ENCODE measurements around the gene NDNF. TPM values are rescaled to one million over a fixed set of nuclear protein-coding genes. Genes with fewer than 3 reads are reported as not detected.

NDNF gene
- polyA plus RNA-seq, 1 donor = 6.8 TPM

DNA sequence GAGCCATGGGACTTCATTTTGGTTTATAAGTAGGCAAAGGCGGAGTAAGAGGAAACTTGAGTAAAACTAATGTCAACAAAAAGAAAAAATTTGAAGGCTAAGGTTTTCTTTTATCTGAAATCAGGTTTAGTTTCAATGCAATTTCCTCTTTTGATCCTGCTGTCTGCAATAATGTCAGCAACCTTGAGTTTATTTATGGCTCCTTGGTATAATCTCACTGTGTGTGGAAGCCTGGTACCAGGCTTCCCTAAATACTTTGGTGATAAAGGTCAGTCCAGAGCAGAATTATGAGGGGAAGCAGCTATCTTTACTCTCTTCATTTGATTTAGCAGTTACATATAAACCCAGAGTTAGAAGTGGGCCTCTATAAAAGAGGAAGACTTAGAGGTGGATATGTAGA is 57.8 kb downstream of the NDNF start:
- DNase-seq = no peak

GRCh38 chr4:121011780-121012340 is 60.5 kb downstream of the NDNF start:
- DNase-seq = no peak

GRCh38 chr4:121011138-121011537 is 61.2 kb downstream of the NDNF start:
- DNase-seq = no peak

- DNase-seq = no peak
These were observed 62.5 kb downstream of the NDNF start for GRCh38 chr4:121009578-121010478.

GRCh38 chr4:121007660-121008059 is 64.7 kb downstream of the NDNF start:
- no peak for DNase-seq

GRCh38 chr4:121003863-121004262 is 68.5 kb downstream of the NDNF start:
- no peak for DNase-seq

- DNase-seq = no peak
These were observed 76.9 kb downstream of the NDNF start for GRCh38 chr4:120995266-120996010.

DNA sequence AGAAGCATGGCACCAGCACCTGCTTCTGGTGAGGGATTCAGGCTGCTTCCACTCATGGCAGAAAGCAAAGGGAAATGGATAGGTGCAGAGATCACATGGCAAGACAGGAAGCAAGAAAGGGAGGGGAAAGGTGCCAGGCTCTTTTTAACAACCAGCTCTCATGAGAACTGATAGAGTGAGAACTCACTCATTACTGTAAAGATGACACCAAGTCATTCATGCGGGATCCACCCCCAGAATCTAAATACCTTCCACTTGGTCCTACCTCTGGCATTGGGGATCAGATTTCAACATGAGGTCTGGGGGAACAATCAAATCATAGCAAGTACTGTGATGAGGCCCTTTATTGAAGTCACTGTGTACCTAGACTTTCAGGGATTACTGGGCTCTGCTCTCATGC is 77.8 kb downstream of the NDNF start:
- DNase-seq = no peak

- DNase-seq = no peak
These were observed 80.5 kb downstream of the NDNF start for GRCh38 chr4:120991885-120992284.

DNA sequence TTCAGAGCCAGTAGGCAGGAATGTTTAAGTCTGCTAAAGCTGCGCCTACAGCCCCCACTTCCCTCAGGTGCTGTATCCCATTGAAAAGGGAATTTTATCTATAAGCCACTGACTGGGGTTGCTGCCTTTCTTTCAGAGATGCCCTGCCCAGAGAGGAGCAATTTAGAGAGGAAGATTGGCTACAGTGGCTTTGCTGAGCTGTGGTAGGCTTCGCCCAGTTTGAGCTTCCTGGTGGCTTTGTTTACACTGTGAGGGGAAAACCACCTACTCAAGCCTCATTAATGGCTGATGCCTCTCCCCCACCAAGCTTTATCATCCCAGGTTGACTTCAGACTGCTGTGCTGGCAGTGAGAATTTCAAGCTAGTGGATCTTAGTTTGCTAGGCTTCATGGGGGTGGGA is 82.1 kb downstream of the NDNF start:
- no peak for DNase-seq

Other genes starting within 250 kb of the NDNF start
- gene PRDM5, start 149.8 kb downstream of the NDNF start, polyA plus RNA-seq (ENCODE audit: insufficient read length) = 10.0 TPM
- 0.15 TPM for gene TNIP3, start 91.8 kb upstream of the NDNF start, polyA plus RNA-seq (ENCODE audit: insufficient read length)